OCI-LY1 (cell line): Measurements from ENCODE around the gene PLIN4.

Experiments used
- H2AFZ ChIP-seq: fragments of 200-600 bp; sonication (generic), shearing (Covaris generic); 2 replicates; pipeline ENCODE4 v1.6.0; 2014; ENCODE audit warnings: antibody characterized with exemption, mild to moderate bottlenecking, low read length
- H3F3A ChIP-seq: fragments of 200-600 bp; sonication (generic), shearing (Covaris generic); 2 replicates; pipeline ENCODE4 v1.6.0; 2014; ENCODE audit warnings: mild to moderate bottlenecking, antibody characterized with exemption, low read length, moderate library complexity; ENCODE audit not compliant: insufficient read depth
- H3K27ac ChIP-seq: fragments of 200-600 bp; sonication (generic); 2 replicates; pipeline ENCODE4 v1.5.1; 2014; ENCODE audit warnings: low read length, mixed run types, mild to moderate bottlenecking, low read depth; ENCODE audit not compliant: poor library complexity, severe bottlenecking
- H3K27me3 ChIP-seq: fragments of 200-600 bp; sonication (generic); 2 replicates; pipeline ENCODE4 v1.6.0; 2014; ENCODE audit warnings: antibody characterized with exemption, mild to moderate bottlenecking, low read length, moderate library complexity; ENCODE audit not compliant: insufficient read depth
- H3K36me3 ChIP-seq: fragments of 200-600 bp; sonication (generic); 2 replicates; pipeline ENCODE4 v1.6.1; 2014; ENCODE audit warnings: mild to moderate bottlenecking, antibody characterized with exemption, low read length, moderate library complexity, mixed read lengths; ENCODE audit not compliant: insufficient read depth
- H3K4me1 ChIP-seq: fragments of 200-600 bp; sonication (generic); 2 replicates; pipeline ENCODE4 v1.5.1; 2014; ENCODE audit warnings: mild to moderate bottlenecking, low read length, moderate library complexity; ENCODE audit not compliant: insufficient read depth, severe bottlenecking
- H3K4me2 ChIP-seq: fragments of 200-600 bp; sonication (generic), shearing (Covaris generic); 2 replicates; pipeline ENCODE4 v1.6.1; 2014; ENCODE audit warnings: low read length
- H3K4me3 ChIP-seq: fragments of 200-600 bp; sonication (generic); 2 replicates; pipeline ENCODE4 v1.5.1; 2014; ENCODE audit warnings: low read length, low read depth, mild to moderate bottlenecking, mixed read lengths; ENCODE audit not compliant: poor library complexity, severe bottlenecking
- H3K79me2 ChIP-seq: fragments of 200-600 bp; shearing (Covaris generic); 2 replicates; pipeline ENCODE4 v1.6.1; 2016; ENCODE audit warnings: mixed run types, low read length, mixed read lengths; ENCODE audit not compliant: insufficient read depth
- H3K9ac ChIP-seq: fragments of 200-600 bp; sonication (generic), shearing (Covaris generic); 2 replicates; pipeline ENCODE4 v1.6.1; 2014; ENCODE audit warnings: mild to moderate bottlenecking, low read length, mixed read lengths
- H3K9me2 ChIP-seq: fragments of 200-600 bp; sonication (generic), shearing (Covaris generic); 2 replicates; pipeline ENCODE4 v1.6.1; 2014; ENCODE audit warnings: low read depth, mild to moderate bottlenecking, low read length, mixed read lengths
- H3K9me3 ChIP-seq: fragments of 200-600 bp; shearing (Covaris generic); 2 replicates; pipeline ENCODE4 v1.6.1; 2014; ENCODE audit warnings: low read length, mixed read lengths
- H4K20me1 ChIP-seq: fragments of 200-600 bp; sonication (generic), shearing (Covaris generic); 2 replicates; pipeline ENCODE4 v1.6.0; 2016; ENCODE audit warnings: mild to moderate bottlenecking, low read length; ENCODE audit not compliant: insufficient read depth
- CTCF ChIP-seq: fragments of 200-600 bp; sonication (generic), shearing (Covaris generic); IDR thresholded peaks from 2 replicates; pipeline ENCODE4 v1.5.1; 2017; ENCODE audit warnings: mild to moderate bottlenecking, antibody characterized with exemption, low read length, moderate library complexity, mixed read lengths
- EZH2 ChIP-seq: fragments of 200-600 bp; sonication (generic), shearing (Covaris generic); IDR thresholded peaks from 2 replicates; pipeline ENCODE4 v1.8.0; 2017; ENCODE audit warnings: borderline replicate concordance, mixed run types, mild to moderate bottlenecking, antibody characterized with exemption, low read length, moderate library complexity, mixed read lengths

The PLIN4 gene

DNA sequence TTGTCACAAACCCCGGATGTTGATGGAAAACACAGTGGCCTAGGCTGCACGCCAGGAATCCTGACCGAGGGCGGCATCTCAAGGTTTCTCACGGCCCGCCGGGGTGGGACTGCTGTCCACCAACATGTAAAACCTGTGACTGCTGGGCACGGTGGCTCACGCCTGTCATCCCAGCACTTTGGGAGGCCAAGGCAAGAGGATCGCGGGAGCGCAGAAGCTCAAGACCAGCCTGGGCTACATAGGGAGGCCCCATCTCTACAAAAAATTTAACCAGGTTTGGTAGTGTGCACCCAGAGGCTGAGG lies 11.2 kb downstream of the PLIN4 start:
- H3K36me3 ChIP-seq = peaks cover 11% of the 10 kb centered on the region; the same call in 1 of the 2 replicates
- no peak for TF ChIP-seq CTCF
- TF ChIP-seq EZH2 = no peak
- no peak overlapping the region for H3K9ac ChIP-seq

DNA sequence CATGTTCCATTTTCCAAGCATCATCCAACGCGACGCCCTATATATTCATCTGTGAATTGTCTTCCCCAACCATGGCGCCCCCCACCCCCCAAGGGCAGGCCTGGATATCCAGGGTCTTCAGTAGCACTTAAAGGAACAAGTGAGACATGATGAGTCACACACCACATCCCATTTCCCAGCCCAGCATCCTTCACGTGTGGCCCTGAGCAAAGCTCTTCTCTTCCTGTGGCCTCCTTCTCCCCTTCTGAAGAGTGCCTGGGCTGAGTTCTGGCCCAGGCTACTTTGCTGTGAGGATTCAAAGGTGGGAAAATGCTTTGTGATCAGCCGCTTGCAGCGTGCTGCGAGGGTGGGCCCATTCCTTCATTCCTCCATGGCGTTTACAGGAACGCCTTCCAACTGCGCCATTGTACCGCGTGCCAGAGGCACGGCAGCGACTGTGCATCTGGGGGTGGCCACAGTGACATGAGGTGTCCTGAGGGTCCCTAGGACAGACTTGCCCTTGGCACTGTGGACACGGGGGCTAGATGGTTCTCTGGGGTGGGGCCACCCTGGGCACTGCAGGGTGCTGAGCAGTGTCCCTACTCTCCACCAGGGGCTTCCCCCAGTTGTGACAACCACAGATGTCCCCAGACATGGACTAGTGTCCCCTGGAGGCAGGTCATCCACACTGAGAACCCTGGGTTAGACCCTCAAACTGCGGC lies 11.7 kb downstream of the PLIN4 start:
- TF ChIP-seq EZH2 (no peak), CTCF (no peak)
- H3K4me1 ChIP-seq = no peaks in the 10 kb centered on the region
- H3K4me2 ChIP-seq = no peak overlapping the region
- peaks cover 11% of the 10 kb centered on the region for H3K36me3 ChIP-seq
- no peaks in the 10 kb centered on the region for H3K27me3 ChIP-seq
- H3K27ac ChIP-seq = no peak overlapping the region
- no peaks in the 10 kb centered on the region for H3K79me2 ChIP-seq
- no peaks in the 10 kb centered on the region for H3F3A ChIP-seq
- H3K9me2 ChIP-seq = no peaks in the 10 kb centered on the region
- H3K9me3 ChIP-seq = no peaks in the 10 kb centered on the region
- H2AFZ ChIP-seq = no peak overlapping the region
- H3K4me3 ChIP-seq = no peak overlapping the region
- no peak overlapping the region for H3K9ac ChIP-seq
- no peaks in the 10 kb centered on the region for H4K20me1 ChIP-seq

More for the DNA sequence above, 11.2 kb downstream of the PLIN4 start:
- Histone ChIP-seq H3K79me2 (no peaks in the 10 kb centered on the region), H2AFZ (no peak overlapping the region), H3K4me1 (no peaks in the 10 kb centered on the region), H4K20me1 (no peaks in the 10 kb centered on the region), H3K4me3 (no peak overlapping the region), H3K9me3 (no peaks in the 10 kb centered on the region), H3F3A (no peaks in the 10 kb centered on the region), H3K9me2 (no peaks in the 10 kb centered on the region), H3K4me2 (no peak overlapping the region), H3K27me3 (no peaks in the 10 kb centered on the region), H3K27ac (no peak overlapping the region)

DNA sequence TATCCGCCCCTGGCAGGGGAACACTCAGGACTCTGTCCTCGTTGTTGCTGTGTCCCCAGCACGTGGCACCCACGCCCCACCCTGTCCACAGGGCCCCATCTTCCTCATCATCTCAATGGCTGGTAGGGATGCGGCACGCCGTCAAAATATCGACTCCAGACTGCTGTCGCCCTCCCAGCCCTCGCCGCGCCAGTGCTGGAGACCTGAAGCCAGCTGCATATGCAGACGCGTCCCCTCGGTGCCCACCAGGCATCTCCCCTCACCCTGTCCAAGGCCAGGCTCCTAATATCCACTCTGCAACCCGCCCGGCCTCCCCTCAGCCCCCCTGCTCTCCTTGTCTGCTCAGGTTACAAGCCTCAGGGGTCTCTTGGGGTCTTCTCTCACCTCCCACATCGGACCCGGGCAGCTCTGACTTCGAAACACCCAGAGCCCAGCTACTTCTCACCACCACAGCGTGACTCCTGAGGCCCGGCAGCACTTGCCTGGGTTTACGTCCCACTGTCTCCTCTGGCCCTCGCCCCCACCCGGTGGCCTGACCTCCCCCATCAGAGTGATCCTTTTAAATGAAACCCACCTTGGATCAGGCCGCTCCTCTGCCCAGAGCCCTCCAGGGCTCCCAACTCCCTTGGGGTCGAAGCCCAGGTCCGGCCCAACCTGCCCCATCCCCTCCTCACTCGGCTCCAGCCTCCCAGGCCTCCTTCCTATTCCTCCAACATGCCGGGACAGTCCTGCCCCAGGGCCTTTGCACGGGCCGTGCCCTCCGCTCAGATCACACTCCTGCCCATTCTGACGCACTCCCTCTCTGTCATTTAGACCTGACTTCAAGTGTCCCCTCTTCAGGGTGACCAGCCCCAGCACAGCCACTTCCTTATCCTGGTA lies 12.5 kb downstream of the PLIN4 start:
- H4K20me1 ChIP-seq = no peaks in the 10 kb centered on the region
- H3F3A ChIP-seq = no peaks in the 10 kb centered on the region
- no peaks in the 10 kb centered on the region for H3K9me3 ChIP-seq
- H3K9ac ChIP-seq = no peak overlapping the region
- H3K79me2 ChIP-seq = no peaks in the 10 kb centered on the region
- no peaks in the 10 kb centered on the region for H3K9me2 ChIP-seq
- H3K36me3 ChIP-seq = peaks cover 14% of the 10 kb centered on the region
- no peak overlapping the region for H3K27ac ChIP-seq
- TF ChIP-seq CTCF = no peak
- no peak for TF ChIP-seq EZH2
- H3K4me2 ChIP-seq = no peak overlapping the region
- no peak overlapping the region for H3K4me3 ChIP-seq
- no peaks in the 10 kb centered on the region for H3K4me1 ChIP-seq
- H3K27me3 ChIP-seq = no peaks in the 10 kb centered on the region
- H2AFZ ChIP-seq = no peak overlapping the region
